GM19193 (cell line): ENCODE results near the gene BIRC5.

Source experiments
- POLR2A ChIP-seq: IDR thresholded peaks from 4 replicates; pipeline ENCODE4 v1.6.1; 2011; ENCODE audit not compliant: insufficient read depth, insufficient read length; ENCODE audit errors: extremely low read depth

Gene BIRC5

DNA sequence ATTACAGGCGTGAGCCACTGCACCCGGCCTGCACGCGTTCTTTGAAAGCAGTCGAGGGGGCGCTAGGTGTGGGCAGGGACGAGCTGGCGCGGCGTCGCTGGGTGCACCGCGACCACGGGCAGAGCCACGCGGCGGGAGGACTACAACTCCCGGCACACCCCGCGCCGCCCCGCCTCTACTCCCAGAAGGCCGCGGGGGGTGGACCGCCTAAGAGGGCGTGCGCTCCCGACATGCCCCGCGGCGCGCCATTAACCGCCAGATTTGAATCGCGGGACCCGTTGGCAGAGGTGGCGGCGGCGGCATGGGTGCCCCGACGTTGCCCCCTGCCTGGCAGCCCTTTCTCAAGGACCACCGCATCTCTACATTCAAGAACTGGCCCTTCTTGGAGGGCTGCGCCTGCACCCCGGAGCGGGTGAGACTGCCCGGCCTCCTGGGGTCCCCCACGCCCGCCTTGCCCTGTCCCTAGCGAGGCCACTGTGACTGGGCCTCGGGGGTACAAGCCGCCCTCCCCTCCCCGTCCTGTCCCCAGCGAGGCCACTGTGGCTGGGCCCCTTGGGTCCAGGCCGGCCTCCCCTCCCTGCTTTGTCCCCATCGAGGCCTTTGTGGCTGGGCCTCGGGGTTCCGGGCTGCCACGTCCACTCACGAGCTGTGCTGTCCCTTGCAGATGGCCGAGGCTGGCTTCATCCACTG, at the start of gene BIRC5:
BIRC5 (plus strand) TSS at position 238 of the 690 bp plus-strand sequence; CDS start at position 302, 64 bp downstream.
- TF ChIP-seq POLR2A: peak; percentile 51

DNA sequence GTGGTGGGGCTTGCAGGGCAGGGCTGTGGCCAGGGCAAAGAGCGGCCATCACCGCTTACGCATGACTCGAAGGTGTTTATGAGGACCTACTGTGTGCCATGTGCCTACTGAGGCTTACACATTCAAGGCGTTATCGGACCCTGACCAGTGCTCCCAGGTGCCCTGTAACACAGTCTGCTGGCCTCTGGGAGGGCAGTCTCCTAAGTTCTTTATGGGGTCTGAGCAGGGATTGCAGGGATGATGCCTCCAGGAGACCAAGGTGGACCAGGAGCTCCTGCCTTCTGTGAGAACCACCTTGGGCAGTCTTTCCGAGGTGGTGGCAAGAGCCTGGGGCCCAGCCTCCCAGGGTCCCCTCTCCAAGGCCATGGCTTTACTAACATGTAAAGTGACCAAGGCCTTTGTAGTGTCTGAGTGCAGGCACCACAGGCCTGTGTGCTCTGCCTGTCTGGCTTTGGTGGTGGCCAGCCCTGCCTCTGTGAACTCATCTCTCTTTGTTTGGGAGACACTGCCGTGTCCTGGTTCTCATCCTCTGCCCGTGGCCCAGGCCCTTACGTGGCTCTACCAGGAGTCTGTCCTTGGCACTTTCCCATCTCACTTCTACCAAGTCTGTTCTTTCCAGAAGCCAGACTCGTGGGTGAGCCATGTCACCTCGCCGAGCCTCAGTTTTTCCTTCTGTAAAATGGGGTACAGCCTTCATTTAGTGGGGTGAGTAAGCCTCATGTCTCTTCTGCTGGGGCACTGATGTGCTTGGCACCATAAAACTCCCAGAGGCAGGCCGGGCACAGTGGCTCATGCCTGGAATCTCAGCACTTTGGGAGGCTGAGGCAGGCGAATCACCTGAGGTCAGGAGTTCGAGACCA, 49.1 kb upstream of the BIRC5 start:
- no peak for TF ChIP-seq POLR2A

DNA sequence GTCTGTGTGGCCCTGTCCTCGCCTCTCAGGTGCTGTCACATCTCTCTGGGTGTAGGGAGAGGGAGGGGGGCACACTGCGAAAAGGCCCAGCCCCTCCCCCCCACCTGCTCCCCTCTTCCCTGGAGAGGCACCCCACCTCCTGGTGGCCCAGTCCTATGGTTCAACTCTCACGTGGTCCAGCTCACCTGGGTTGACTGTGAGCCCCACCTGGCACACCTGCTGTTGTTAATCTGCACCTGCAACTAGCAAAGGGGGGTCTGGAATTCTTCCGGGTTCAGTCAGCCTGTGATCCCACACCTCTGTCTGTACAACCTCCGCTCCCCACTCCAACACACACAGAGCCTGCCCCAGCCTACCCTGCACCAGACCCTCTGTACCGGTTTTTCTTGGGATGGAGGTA, 47.6 kb upstream of the BIRC5 start:
- no peak for TF ChIP-seq POLR2A

GRCh38 chr17:78168242-78168902, 45.7 kb upstream of the BIRC5 start, which contains the start of gene SYNGR2:
SYNGR2 (plus strand) TSS chr17:78168581; CDS start chr17:78168617, 36 bp downstream.
- peak; percentile 77 for TF ChIP-seq POLR2A

- TF ChIP-seq POLR2A: peak; percentile 55
These were observed 44.9 kb upstream of the BIRC5 start for GRCh38 chr17:78168903-78169793.

DNA sequence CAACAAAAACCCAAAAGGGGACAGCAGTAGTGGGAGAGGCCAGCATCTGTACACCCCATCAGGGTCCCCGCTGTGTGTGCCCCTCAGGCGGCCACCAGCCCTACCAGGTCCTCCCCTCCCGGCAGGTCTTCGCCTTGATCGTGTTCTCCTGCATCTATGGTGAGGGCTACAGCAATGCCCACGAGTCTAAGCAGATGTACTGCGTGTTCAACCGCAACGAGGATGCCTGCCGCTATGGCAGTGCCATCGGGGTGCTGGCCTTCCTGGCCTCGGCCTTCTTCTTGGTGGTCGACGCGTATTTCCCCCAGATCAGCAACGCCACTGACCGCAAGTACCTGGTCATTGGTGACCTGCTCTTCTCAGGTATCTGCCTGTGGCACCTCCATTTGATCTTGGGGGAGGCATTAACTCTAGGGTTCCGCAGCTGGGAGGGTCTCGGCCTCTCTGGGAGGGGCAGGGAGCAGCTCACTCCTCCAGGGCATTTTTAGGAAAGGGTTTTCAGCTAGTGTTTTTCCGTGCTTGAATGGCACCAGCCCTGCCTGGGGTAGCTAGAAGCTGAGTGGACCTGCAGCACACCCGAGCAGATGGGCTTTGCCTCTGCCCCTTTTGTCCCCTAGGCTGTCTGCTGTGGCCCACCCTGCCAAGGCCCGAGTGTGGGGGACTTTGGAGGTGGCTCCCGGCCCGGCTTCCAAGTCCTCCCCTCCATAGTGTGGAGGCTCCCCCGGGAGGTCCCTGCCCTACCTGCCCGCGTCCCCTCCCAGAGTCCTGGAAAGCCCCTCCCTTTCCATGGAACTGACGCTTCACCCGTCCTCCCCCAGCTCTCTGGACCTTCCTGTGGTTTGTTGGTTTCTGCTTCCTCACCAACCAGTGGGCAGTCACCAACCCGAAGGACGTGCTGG, 43.1 kb upstream of the BIRC5 start:
- TF ChIP-seq POLR2A: no peak

GRCh38 chr17:78172249-78173051, 41.6 kb upstream of the BIRC5 start:
- TF ChIP-seq POLR2A: peak; percentile 39

GRCh38 chr17:78173097-78173715, 40.8 kb upstream of the BIRC5 start:
- TF ChIP-seq POLR2A: no peak

- TF ChIP-seq POLR2A: peak; percentile 64
These were observed 39.6 kb upstream of the BIRC5 start for GRCh38 chr17:78174346-78174869.

- TF ChIP-seq POLR2A: no peak
These were observed 39.0 kb upstream of the BIRC5 start for GRCh38 chr17:78174870-78175642.

- peak; percentile 40 for TF ChIP-seq POLR2A
These were observed 38.4 kb upstream of the BIRC5 start for GRCh38 chr17:78175643-78175981.
